H1 (cell line): ENCODE measurements around the gene JPH3. TPM values are rescaled to one million over a fixed set of nuclear protein-coding genes. Genes with fewer than 3 reads are reported as not detected.

Source experiments
- CEBPB ChIP-seq: IDR thresholded peaks from 2 replicates; pipeline ENCODE4 v1.6.1; 2012; ENCODE audit warnings: low read depth, low read length
- CTCF ChIP-seq, 3 experiments: IDR thresholded peaks; 1 replicate in 2 of 3; 2 replicates in 1 of 3; pipeline versions ENCODE4 v1.5.1 to v1.6.1; 2011; ENCODE audit warnings: low read length in 3 of 3, mild to moderate bottlenecking in 3 of 3, inconsistent platforms in 2 of 3, low read depth in 1 of 3, moderate library complexity in 1 of 3; ENCODE audit not compliant: insufficient read depth in 1 of 3; ENCODE audit errors: control extremely low read depth in 1 of 3
- GABPA ChIP-seq: IDR thresholded peaks from 2 replicates; pipeline ENCODE4 v1.6.1; 2011; ENCODE audit warnings: mild to moderate bottlenecking, low read length, moderate library complexity, borderline replicate concordance; ENCODE audit not compliant: insufficient read depth
- GTF2F1 ChIP-seq: IDR thresholded peaks from 2 replicates; pipeline ENCODE4 v1.6.1; 2012; ENCODE audit warnings: low read depth, low read length, improper control_type of control experiment, borderline replicate concordance
- HDAC2 ChIP-seq, 2 experiments: fragments of 300-600 bp in 1 of 2; sonication (generic) in 1 of 2; IDR thresholded peaks; 2 replicates each; pipeline ENCODE4 v1.6.1; 2011 to 2012; ENCODE audit warnings: low read depth in 2 of 2, low read length in 2 of 2, mild to moderate bottlenecking in 2 of 2, moderate library complexity in 2 of 2, borderline replicate concordance in 1 of 2, inconsistent platforms in 1 of 2
- POU5F1 ChIP-seq: IDR thresholded peaks from 2 replicates; pipeline ENCODE4 v1.6.1; 2011; ENCODE audit warnings: low read depth, mild to moderate bottlenecking, low read length, moderate library complexity
- RFX5 ChIP-seq: IDR thresholded peaks from 2 replicates; pipeline ENCODE4 v1.6.1; 2011; ENCODE audit warnings: low read depth, low read length, improper control_type of control experiment, borderline replicate concordance
- RXRA ChIP-seq: IDR thresholded peaks from 2 replicates; pipeline ENCODE4 v1.6.1; 2011; ENCODE audit warnings: low read depth, mild to moderate bottlenecking, low read length, moderate library complexity; ENCODE audit not compliant: insufficient read depth
- SUZ12 ChIP-seq: fragments of 200-600 bp; sonication (generic); IDR thresholded peaks from 2 replicates; pipeline ENCODE4 v1.6.1; 2012; ENCODE audit warnings: mild to moderate bottlenecking, inconsistent platforms, low read length, moderate library complexity, mixed read lengths
- TAF7 ChIP-seq: optimal IDR thresholded peaks from 2 replicates; pipeline ENCODE3; 2011; ENCODE audit warnings: low read depth, mild to moderate bottlenecking, inconsistent platforms, low read length, moderate library complexity, borderline replicate concordance
- ZNF274 ChIP-seq: IDR thresholded peaks from 2 replicates; pipeline ENCODE4 v1.7.0; 2012; ENCODE audit warnings: low read length, borderline replicate concordance; ENCODE audit errors: extremely low read depth
- polyA plus RNA-seq, 7 experiments: library from polyadenylated mRNA; depleted of rRNA in 3 of 7; stranded (reverse) in 5 of 7; unstranded in 2 of 7; fragments of >200 nt in 5 of 7; fragments of 200-250 nt in 2 of 7; gene quantifications; 1 replicate in 5 of 7; 2 replicates in 1 of 7; 4 replicates in 1 of 7; pipeline versions ENCODE4 v1.2.1 to v1.2.3, GENCODE V29; 2011 to 2013; ENCODE audit warnings: missing spikeins in 2 of 7, mixed read lengths in 2 of 7
- total RNA-seq: library from RNA; stranded (reverse); fragmentation: NEBNext Ultra II Directional; extraction: Animal tissue kit (Norgen Biotek cat#: 25700); gene quantifications from 2 replicates; pipeline ENCODE4 v1.2.1, GENCODE V29; 2021

The JPH3 gene
- total and polyA plus RNA-seq, 2 of the 8 experiments (the other 6 are each of a cell fraction or from before 2014, with no cell fraction given): 10.3 to 28.3 TPM

- TF ChIP-seq CEBPB (no peak), HDAC2 (IDR thresholded peaks at IDR 0.05; ENCODE audit: borderline replicate concordance in 1 of 2, low read depth in 2 of 2, low read length in 2 of 2) (no peak), GTF2F1 (no peak), SUZ12 (no peak), CTCF (IDR thresholded peaks at IDR 0.05; ENCODE audit: control extremely low read depth in 1 of 3, insufficient read depth in 1 of 3, low read depth in 1 of 3, low read length in 3 of 3) (no peak), GABPA (no peak), TAF7 (no peak), RFX5 (no peak), RXRA (no peak), ZNF274 (no peak), POU5F1 (no peak)
- TF ChIP-seq, all 59 proteins: peak for 0
Measured at GRCh38 chr16:87707714-87708580, 105.6 kb downstream of the JPH3 start (continued).
